ENCODE measurements around the gene ETV3L. TPM values are rescaled to one million over a fixed set of nuclear protein-coding genes. Genes with fewer than 3 reads are reported as not detected.

Gene ETV3L
- total RNA-seq, 1 experiment from 2014 or later, result 0.13 TPM

DNA sequence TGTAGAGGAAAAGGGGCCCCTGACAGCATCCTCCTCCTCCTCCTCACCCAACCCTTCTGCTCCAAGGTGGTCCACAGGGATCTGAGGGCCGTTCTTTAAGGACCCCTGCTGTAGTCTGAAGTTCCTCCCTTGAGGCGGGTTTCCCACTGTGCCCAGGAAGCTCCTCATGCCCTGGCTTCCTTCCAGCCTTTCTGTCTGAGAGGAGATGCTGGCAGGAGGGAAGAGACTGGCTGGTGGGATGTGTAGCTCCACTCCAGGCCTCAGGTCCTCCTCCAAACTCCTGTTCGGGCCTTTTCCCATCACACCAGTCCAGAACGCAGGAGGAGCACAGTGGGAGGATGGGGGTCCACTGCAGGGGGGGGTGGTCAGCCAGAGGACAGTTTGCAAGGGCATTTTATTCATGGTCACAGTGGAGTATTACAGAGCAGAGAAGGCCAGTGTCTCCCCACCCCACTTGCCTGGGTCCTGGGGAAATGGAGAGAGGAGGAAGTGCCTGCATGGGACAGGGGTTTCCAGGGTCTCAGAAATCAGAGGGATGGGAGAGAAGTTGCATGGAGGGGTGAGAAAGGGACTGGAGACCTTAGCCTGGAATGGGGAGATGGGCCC is 7.8 kb downstream of the ETV3L start (continued):
- TF ChIP-seq, protein P1, sequence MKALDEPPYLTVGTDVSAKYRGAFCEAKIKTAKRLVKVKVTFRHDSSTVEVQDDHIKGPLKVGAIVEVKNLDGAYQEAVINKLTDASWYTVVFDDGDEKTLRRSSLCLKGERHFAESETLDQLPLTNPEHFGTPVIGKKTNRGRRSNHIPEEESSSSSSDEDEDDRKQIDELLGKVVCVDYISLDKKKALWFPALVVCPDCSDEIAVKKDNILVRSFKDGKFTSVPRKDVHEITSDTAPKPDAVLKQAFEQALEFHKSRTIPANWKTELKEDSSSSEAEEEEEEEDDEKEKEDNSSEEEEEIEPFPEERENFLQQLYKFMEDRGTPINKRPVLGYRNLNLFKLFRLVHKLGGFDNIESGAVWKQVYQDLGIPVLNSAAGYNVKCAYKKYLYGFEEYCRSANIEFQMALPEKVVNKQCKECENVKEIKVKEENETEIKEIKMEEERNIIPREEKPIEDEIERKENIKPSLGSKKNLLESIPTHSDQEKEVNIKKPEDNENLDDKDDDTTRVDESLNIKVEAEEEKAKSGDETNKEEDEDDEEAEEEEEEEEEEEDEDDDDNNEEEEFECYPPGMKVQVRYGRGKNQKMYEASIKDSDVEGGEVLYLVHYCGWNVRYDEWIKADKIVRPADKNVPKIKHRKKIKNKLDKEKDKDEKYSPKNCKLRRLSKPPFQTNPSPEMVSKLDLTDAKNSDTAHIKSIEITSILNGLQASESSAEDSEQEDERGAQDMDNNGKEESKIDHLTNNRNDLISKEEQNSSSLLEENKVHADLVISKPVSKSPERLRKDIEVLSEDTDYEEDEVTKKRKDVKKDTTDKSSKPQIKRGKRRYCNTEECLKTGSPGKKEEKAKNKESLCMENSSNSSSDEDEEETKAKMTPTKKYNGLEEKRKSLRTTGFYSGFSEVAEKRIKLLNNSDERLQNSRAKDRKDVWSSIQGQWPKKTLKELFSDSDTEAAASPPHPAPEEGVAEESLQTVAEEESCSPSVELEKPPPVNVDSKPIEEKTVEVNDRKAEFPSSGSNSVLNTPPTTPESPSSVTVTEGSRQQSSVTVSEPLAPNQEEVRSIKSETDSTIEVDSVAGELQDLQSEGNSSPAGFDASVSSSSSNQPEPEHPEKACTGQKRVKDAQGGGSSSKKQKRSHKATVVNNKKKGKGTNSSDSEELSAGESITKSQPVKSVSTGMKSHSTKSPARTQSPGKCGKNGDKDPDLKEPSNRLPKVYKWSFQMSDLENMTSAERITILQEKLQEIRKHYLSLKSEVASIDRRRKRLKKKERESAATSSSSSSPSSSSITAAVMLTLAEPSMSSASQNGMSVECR (CRISPR knock-in tag; IDR thresholded peaks at IDR 0.05; ENCODE audit: borderline replicate concordance), result no peak

DNA sequence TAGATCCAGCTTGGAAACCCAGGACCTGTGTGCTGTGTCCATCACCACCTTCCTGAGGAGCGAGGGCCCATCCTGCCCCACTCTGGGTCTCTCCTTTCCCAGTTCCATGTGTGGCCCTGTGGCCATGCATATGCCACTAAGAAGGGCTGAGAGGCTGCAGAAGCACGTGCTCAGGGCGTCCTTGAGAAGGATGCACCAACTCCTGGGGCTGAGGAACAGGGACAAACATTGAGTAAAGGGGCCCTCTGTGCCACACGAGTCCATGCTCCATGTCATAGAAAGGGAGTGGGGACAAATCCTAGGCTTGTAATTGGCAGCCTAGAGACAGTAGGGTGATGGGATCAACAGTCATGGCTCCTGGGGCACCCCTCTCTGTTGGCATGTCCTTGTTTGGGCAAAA is 8.4 kb downstream of the ETV3L start:
- TF ChIP-seq GRHL2 (CRISPR knock-in tag; IDR thresholded peaks at IDR 0.05; ENCODE audit: insufficient replicate concordance, severe bottlenecking) (no peak), KAT7 (CRISPR knock-in tag; IDR thresholded peaks at IDR 0.05; ENCODE audit: borderline replicate concordance) (no peak), TCF7 (CRISPR knock-in tag; IDR thresholded peaks at IDR 0.05; ENCODE audit: low read depth) (no peak), ZNF423 (CRISPR knock-in tag; IDR thresholded peaks at IDR 0.05) (no peak), NFATC4 (CRISPR knock-in tag; IDR thresholded peaks at IDR 0.05) (no peak), ETV6 (CRISPR knock-in tag; IDR thresholded peaks at IDR 0.05) (no peak), NFYB (CRISPR knock-in tag; conservative IDR thresholded peaks at IDR 0.05; ENCODE audit: low read depth) (no peak), EMX1 (CRISPR knock-in tag; IDR thresholded peaks at IDR 0.05) (no peak), CREM (CRISPR knock-in tag; IDR thresholded peaks at IDR 0.05) (no peak), HMGA2 (CRISPR knock-in tag; IDR thresholded peaks at IDR 0.05) (no peak), RELA (CRISPR knock-in tag; IDR thresholded peaks at IDR 0.05; ENCODE audit: borderline replicate concordance) (no peak), ZNF317 (CRISPR knock-in tag; IDR thresholded peaks at IDR 0.05; ENCODE audit: borderline replicate concordance, low read depth) (no peak)
- TF ChIP-seq, protein P1 (CRISPR knock-in tag; IDR thresholded peaks at IDR 0.05; ENCODE audit: borderline replicate concordance), result no peak
- TF ChIP-seq, protein P2, sequence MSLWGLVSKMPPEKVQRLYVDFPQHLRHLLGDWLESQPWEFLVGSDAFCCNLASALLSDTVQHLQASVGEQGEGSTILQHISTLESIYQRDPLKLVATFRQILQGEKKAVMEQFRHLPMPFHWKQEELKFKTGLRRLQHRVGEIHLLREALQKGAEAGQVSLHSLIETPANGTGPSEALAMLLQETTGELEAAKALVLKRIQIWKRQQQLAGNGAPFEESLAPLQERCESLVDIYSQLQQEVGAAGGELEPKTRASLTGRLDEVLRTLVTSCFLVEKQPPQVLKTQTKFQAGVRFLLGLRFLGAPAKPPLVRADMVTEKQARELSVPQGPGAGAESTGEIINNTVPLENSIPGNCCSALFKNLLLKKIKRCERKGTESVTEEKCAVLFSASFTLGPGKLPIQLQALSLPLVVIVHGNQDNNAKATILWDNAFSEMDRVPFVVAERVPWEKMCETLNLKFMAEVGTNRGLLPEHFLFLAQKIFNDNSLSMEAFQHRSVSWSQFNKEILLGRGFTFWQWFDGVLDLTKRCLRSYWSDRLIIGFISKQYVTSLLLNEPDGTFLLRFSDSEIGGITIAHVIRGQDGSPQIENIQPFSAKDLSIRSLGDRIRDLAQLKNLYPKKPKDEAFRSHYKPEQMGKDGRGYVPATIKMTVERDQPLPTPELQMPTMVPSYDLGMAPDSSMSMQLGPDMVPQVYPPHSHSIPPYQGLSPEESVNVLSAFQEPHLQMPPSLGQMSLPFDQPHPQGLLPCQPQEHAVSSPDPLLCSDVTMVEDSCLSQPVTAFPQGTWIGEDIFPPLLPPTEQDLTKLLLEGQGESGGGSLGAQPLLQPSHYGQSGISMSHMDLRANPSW (CRISPR knock-in tag; conservative IDR thresholded peaks at IDR 0.05; ENCODE audit: low read depth), result no peak
- TF ChIP-seq, protein P3, sequence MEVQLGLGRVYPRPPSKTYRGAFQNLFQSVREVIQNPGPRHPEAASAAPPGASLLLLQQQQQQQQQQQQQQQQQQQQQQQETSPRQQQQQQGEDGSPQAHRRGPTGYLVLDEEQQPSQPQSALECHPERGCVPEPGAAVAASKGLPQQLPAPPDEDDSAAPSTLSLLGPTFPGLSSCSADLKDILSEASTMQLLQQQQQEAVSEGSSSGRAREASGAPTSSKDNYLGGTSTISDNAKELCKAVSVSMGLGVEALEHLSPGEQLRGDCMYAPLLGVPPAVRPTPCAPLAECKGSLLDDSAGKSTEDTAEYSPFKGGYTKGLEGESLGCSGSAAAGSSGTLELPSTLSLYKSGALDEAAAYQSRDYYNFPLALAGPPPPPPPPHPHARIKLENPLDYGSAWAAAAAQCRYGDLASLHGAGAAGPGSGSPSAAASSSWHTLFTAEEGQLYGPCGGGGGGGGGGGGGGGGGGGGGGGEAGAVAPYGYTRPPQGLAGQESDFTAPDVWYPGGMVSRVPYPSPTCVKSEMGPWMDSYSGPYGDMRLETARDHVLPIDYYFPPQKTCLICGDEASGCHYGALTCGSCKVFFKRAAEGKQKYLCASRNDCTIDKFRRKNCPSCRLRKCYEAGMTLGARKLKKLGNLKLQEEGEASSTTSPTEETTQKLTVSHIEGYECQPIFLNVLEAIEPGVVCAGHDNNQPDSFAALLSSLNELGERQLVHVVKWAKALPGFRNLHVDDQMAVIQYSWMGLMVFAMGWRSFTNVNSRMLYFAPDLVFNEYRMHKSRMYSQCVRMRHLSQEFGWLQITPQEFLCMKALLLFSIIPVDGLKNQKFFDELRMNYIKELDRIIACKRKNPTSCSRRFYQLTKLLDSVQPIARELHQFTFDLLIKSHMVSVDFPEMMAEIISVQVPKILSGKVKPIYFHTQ (CRISPR knock-in tag; IDR thresholded peaks at IDR 0.05), result no peak
- TF ChIP-seq, protein P4, sequence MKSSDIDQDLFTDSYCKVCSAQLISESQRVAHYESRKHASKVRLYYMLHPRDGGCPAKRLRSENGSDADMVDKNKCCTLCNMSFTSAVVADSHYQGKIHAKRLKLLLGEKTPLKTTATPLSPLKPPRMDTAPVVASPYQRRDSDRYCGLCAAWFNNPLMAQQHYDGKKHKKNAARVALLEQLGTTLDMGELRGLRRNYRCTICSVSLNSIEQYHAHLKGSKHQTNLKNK (CRISPR knock-in tag; IDR thresholded peaks at IDR 0.05), result no peak
- ATAC-seq, result no peak
- Mint-ChIP-seq H3K27me3 (ENCODE audit: low read depth) (no peaks in the 10 kb centered on the region; the same call in 1 of the 2 replicates), H3K4me3 (no peak overlapping the region), H3K9me3 (no peaks in the 10 kb centered on the region), H3K4me1 (peaks cover 23% of the 10 kb centered on the region), H3K36me3 (no peaks in the 10 kb centered on the region), H3K27ac (no peak overlapping the region)
- ChIA-PET CTCF (interaction anchor here (1.4 to 7.7 kb wide), 14 partner anchors 13 to 188 kb away, joined by 5 to 304 read pairs (median 16); partner anchors contain the start of gene ETV3), POLR2A (no interaction called here)
- no peak for DNase-seq (ENCODE audit: low spot score)
